ENCODE data around the gene WDR18. TPM values are rescaled to one million over a fixed set of nuclear protein-coding genes. Genes with fewer than 3 reads are reported as not detected.

The WDR18 gene
- total RNA-seq, 1 experiment from 2014 or later: 56.7 TPM

GRCh38 chr19:1019616-1019961 is 35.4 kb downstream of the WDR18 start:
- Histone ChIP-seq H3K9me3 (ENCODE audit: low read length) (no peaks in the 10 kb centered on the region), H3K27ac (ENCODE audit: low read length) (no peak overlapping the region), H3K4me3 (ENCODE audit: low read length) (peak overlapping the region; percentile 93), H4K20me1 (ENCODE audit: low read length) (peaks cover 50% of the 10 kb centered on the region), H2AFZ (ENCODE audit: low read length) (no peak overlapping the region), H3K36me3 (ENCODE audit: low read depth, low read length) (no peaks in the 10 kb centered on the region), H3K79me2 (ENCODE audit: low read length) (peaks cover 63% of the 10 kb centered on the region), H3K27me3 (ENCODE audit: low read length) (no peaks in the 10 kb centered on the region), H3F3A (ENCODE audit: low read length, unreplicated experiment) (no peaks in the 10 kb centered on the region), H3K9me2 (replicated peaks; ENCODE audit: low read length) (no peaks in the 10 kb centered on the region), H3K9ac (ENCODE audit: low read length) (peak overlapping the region; percentile 92), H3K4me2 (ENCODE audit: low read length) (peak overlapping the region; percentile 97), H3K4me1 (ENCODE audit: insufficient read depth, low read length) (peaks cover 22% of the 10 kb centered on the region)
- TF ChIP-seq EZH2 (IDR thresholded peaks at IDR 0.05; ENCODE audit: low read length, unreplicated experiment) (no peak), CTCF (conservative IDR thresholded peaks at IDR 0.05; ENCODE audit: low read depth, low read length) (no peak), EZH2phosphoT487 (IDR thresholded peaks at IDR 0.05; ENCODE audit: borderline replicate concordance, low read length) (no peak)
- intact Hi-C loops (cut with micrococcal nuclease): no loop called here
- BruUV-seq (replicated peaks): no TSS peak
- ATAC-seq: no peak
- no peak for DNase-seq
- CTCF ChIA-PET: interaction anchor here (0.7 kb wide), 2 partner anchors 16 to 224 kb away, joined by 4 to 5 read pairs; no protein-coding TSS in a partner anchor
- POLR2A ChIA-PET (ENCODE audit: unreplicated experiment): interaction anchor here (0.8 kb wide), 1 partner anchor 36 kb away, joined by 9 read pairs; the partner anchor contains the start of gene WDR18

GRCh38 chr19:1019980-1020867 is 36.1 kb downstream of the WDR18 start:
- Histone ChIP-seq H3K4me3 (ENCODE audit: low read length) (peak overlapping the region; percentile 93), H3K79me2 (ENCODE audit: low read length) (peaks cover 57% of the 10 kb centered on the region), H3K9ac (ENCODE audit: low read length) (peak overlapping the region; percentile 92), H3K27ac (ENCODE audit: low read length) (peak overlapping the region; percentile 39), H3F3A (ENCODE audit: low read length, unreplicated experiment) (no peaks in the 10 kb centered on the region), H4K20me1 (ENCODE audit: low read length) (peaks cover 48% of the 10 kb centered on the region), H3K9me3 (ENCODE audit: low read length) (no peaks in the 10 kb centered on the region), H3K27me3 (ENCODE audit: low read length) (no peaks in the 10 kb centered on the region), H2AFZ (ENCODE audit: low read length) (no peak overlapping the region), H3K4me1 (ENCODE audit: insufficient read depth, low read length) (peaks cover 22% of the 10 kb centered on the region), H3K36me3 (ENCODE audit: low read depth, low read length) (no peaks in the 10 kb centered on the region), H3K9me2 (replicated peaks; ENCODE audit: low read length) (no peaks in the 10 kb centered on the region), H3K4me2 (ENCODE audit: low read length) (peak overlapping the region; percentile 97)
- intact Hi-C loops (cut with micrococcal nuclease): no loop called here
- DNase-seq (no peak), ATAC-seq (no peak)
- CTCF ChIA-PET: interaction anchor here (0.7 kb wide), 1 partner anchor 16 kb away, joined by 4 read pairs; no protein-coding TSS in a partner anchor
- TF ChIP-seq EZH2 (IDR thresholded peaks at IDR 0.05; ENCODE audit: low read length, unreplicated experiment) (no peak), CTCF (conservative IDR thresholded peaks at IDR 0.05; ENCODE audit: low read depth, low read length) (no peak), EZH2phosphoT487 (IDR thresholded peaks at IDR 0.05; ENCODE audit: borderline replicate concordance, low read length) (no peak)
- POLR2A ChIA-PET (ENCODE audit: unreplicated experiment): interaction anchor here (0.8 kb wide), 1 partner anchor 36 kb away, joined by 9 read pairs; the partner anchor contains the start of gene WDR18
- TSS peak; percentile 43 for BruUV-seq (replicated peaks)
